Loucy (cell line): Measurements from ENCODE around the gene CYP1A1.

Source experiments
- CTCF ChIP-seq: fragments of 200-600 bp; sonication (generic); conservative IDR thresholded peaks from 2 replicates; pipeline ENCODE4 v1.5.1; 2014; ENCODE audit warnings: mild to moderate bottlenecking, antibody characterized with exemption, low read length
- EZH2phosphoT487 ChIP-seq: fragments of 200-600 bp; IDR thresholded peaks from 2 replicates; pipeline ENCODE4 v1.6.1; 2018; ENCODE audit warnings: antibody characterized with exemption, mild to moderate bottlenecking, moderate library complexity, borderline replicate concordance

- TF ChIP-seq CTCF (no peak), EZH2phosphoT487 (no peak)
Measured at GRCh38 chr15:74727727-74728126, 2.4 kb upstream of the CYP1A1 start.
